NT2/D1 (cell line): Measurements from ENCODE around the gene RBBP4.

Experiments used
- YY1 ChIP-seq: IDR thresholded peaks from 2 replicates; pipeline ENCODE4 v1.6.1; 2011; ENCODE audit not compliant: insufficient read length, insufficient read depth
- ZNF274 ChIP-seq: IDR thresholded peaks from 2 replicates; pipeline ENCODE4 v1.6.1; 2011; ENCODE audit warnings: mild to moderate bottlenecking, low read depth, low read length

DNA sequence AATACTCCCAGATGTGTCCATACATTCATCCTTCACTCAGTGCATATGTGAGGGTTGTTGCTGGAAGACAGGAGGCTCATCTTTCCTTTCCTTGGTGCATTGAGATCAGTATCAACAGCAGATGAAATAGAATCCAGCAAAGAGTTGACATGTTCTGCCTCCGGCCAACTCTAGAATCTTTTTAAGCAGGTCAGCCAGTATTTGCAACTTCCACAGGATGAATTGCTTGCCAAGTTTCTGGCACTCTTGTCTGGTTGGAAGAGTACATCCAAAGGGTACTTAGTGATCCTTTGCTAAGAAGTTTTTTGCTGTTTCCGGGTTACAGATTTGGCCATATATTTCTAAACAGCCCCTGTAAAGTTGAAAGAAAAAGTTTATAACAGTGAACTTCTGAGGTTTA, 30.5 kb downstream of the RBBP4 start:
- TF ChIP-seq ZNF274 (no peak), YY1 (no peak)
